ENCODE measurements around the gene FBF1. TPM values are rescaled to one million over a fixed set of nuclear protein-coding genes. Genes with fewer than 3 reads are reported as not detected.

FBF1 gene
- polyA plus RNA-seq, 1 experiment = 2.5 TPM

- DNase-seq (ENCODE audit: low read depth, low spot score) = no peak
- ChIA-PET CTCF (interaction anchor here (0.7 to 1.0 kb wide), 2 partner anchors 16 to 25 kb away, joined by 3 read pairs; partner anchors contain the start of gene TRIM65), POLR2A (no interaction called here)
- H3K4me3 ChIP-seq (ENCODE audit: low read depth, low read length) = no peak overlapping the region
- no peaks in the 10 kb centered on the region; the same call in 1 of the 2 replicates for H3K9me3 ChIP-seq (ENCODE audit: control insufficient read depth, insufficient read depth, low read length)
- H3K27ac ChIP-seq (ENCODE audit: low read depth, low read length) = no peak overlapping the region
- no peak for TF ChIP-seq CTCF (IDR thresholded peaks at IDR 0.05; ENCODE audit: low read depth, low read length)
- H3K27me3 ChIP-seq (ENCODE audit: control insufficient read depth, insufficient read depth, low read length) = peaks cover 6% of the 10 kb centered on the region
These were observed 60.6 kb downstream of the FBF1 start for GRCh38 chr17:75880266-75880665.

GRCh38 chr17:75878174-75878998 is 62.5 kb downstream of the FBF1 start, which contains the start of gene TRIM47:
Gene TRIM47, minus strand, starts transcription at chr17:75878581. Its CDS starts 33 bp downstream, at chr17:75878548.
- DNase-seq (ENCODE audit: low read depth, low spot score) = no peak
- CTCF ChIA-PET = interaction anchor here (0.6 to 1.9 kb wide), 7 partner anchors 9 to 136 kb away, joined by 3 to 12 read pairs (median 4); partner anchors contain the start of gene MRPL38

GRCh38 chr17:75877752-75878173 is 63.1 kb downstream of the FBF1 start:
- Histone ChIP-seq H3K4me3 (ENCODE audit: low read depth, low read length) (peak overlapping the region; percentile 73), H3K27me3 (ENCODE audit: control insufficient read depth, insufficient read depth, low read length) (peaks cover 6% of the 10 kb centered on the region), H3K9me3 (ENCODE audit: control insufficient read depth, insufficient read depth, low read length) (no peaks in the 10 kb centered on the region; the same call in 1 of the 2 replicates), H3K27ac (ENCODE audit: low read depth, low read length) (peak overlapping the region; percentile 89)
- TF ChIP-seq CTCF (IDR thresholded peaks at IDR 0.05; ENCODE audit: low read depth, low read length) = peak; percentile 49
- ChIA-PET CTCF (interaction anchor here (0.6 to 1.9 kb wide), 6 partner anchors 8 to 27 kb away, joined by 3 to 12 read pairs (median 4); partner anchors contain the start of genes MRPL38 and WBP2), POLR2A (interaction anchor here (0.6 to 1.3 kb wide), 7 partner anchors 9 to 348 kb away, joined by 3 to 12 read pairs (median 4); partner anchors contain the start of genes TRIM65 and WBP2)
- no peak for DNase-seq (ENCODE audit: low read depth, low spot score)

More at GRCh38 chr17:75878174-75878998, 62.5 kb downstream of the FBF1 start, which contains the start of gene TRIM47:
- Histone ChIP-seq H3K9me3 (ENCODE audit: control insufficient read depth, insufficient read depth, low read length) (no peaks in the 10 kb centered on the region; the same call in 1 of the 2 replicates), H3K27ac (ENCODE audit: low read depth, low read length) (peak within 1 kb of the TSS; percentile 89), H3K4me3 (ENCODE audit: low read depth, low read length) (peak within 1 kb of the TSS; percentile 73), H3K27me3 (ENCODE audit: control insufficient read depth, insufficient read depth, low read length) (peaks cover 6% of the 10 kb centered on the region)
- peak; percentile 40; the same call in 1 of the 2 replicates for TF ChIP-seq CTCF (IDR thresholded peaks at IDR 0.05; ENCODE audit: low read depth, low read length)
- POLR2A ChIA-PET = interaction anchor here (0.6 to 1.4 kb wide), 8 partner anchors 8 to 349 kb away, joined by 3 to 8 read pairs (median 3); partner anchors contain the start of gene WBP2

DNA sequence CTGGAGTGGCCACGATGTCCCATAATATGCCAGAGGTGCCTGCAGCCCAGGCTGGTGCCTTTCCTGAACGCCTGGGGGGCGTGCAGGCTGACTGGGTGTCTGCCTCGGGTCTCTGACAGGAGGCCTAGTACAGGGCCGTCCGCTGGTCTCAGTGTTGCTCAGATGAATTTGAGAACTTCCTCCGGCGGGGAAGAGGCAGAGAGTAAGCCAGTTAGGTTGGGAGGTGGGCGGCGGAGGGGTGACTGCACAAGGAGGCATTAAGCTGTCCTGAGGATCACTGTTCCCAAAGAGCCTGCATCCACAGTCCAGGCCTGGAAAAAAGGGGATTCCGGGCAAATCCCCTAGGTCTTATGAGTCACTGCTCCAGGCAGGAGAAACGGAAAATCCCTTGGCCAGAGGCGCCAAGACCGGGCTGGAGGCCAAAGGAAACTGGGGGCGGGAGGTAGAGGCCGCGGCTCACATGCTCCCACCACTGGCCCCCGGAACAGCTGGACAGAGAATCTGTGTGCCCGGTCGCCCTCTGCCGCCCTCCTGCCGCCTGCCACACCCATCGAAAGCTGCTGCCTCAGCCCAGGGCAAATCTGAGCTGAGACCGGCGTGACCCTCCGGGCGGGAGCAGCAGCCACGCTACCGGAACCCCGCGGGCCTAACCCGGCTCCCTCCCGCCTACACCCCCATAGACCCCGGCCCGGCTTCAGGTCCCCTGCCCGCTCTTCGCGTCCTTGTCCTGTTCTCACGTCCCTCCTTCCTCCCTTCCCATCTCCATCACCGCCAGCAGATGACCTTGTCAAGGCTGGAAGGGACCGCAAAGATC is 63.7 kb downstream of the FBF1 start:
- CTCF ChIA-PET = interaction anchor here (0.6 to 1.9 kb wide), 4 partner anchors 7 to 22 kb away, joined by 3 to 6 read pairs (median 4); partner anchors contain the start of gene WBP2

More for the DNA sequence above, 63.7 kb downstream of the FBF1 start:
- POLR2A ChIA-PET = interaction anchor here (0.6 to 1.3 kb wide), 4 partner anchors 19 to 97 kb away, joined by 4 to 12 read pairs (median 4); partner anchors contain the start of genes TRIM65 and WBP2
- peak; percentile 81 for DNase-seq (ENCODE audit: low read depth, low spot score)
- TF ChIP-seq CTCF (IDR thresholded peaks at IDR 0.05; ENCODE audit: low read depth, low read length) = peak; percentile 5; the same call in 1 of the 2 replicates
- peak overlapping the region; percentile 89 for H3K27ac ChIP-seq (ENCODE audit: low read depth, low read length)
- H3K27me3 ChIP-seq (ENCODE audit: control insufficient read depth, insufficient read depth, low read length) = peaks cover 6% of the 10 kb centered on the region
- H3K9me3 ChIP-seq (ENCODE audit: control insufficient read depth, insufficient read depth, low read length) = no peaks in the 10 kb centered on the region; the same call in 1 of the 2 replicates
- peak overlapping the region; percentile 73 for H3K4me3 ChIP-seq (ENCODE audit: low read depth, low read length)
